ENCODE results near the gene TGFB2.

Gene TGFB2

DNA sequence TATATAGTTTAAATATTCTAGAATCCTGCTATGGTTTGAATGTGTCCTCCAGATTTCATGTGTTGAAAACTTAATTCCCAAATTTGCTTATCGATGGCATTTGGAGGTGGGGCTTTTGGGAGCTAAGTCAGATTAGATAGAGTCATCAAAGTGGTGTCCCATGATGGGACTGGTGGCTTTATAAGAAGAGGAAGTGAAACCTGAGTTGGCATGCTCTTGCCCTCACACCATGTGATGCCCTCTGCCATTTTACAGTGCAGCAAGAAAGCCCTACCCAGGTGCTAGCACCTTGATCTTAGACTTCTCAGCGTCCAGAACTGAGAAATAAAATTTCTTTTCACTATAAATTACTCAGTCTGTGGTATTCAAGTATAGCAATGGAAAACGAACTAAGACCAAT, 111.3 kb downstream of the TGFB2 start:
- no peaks in the 10 kb centered on the region for H3K27me3 Mint-ChIP-seq
- DNase-seq (ENCODE audit: low spot score in 2 of 2) (no peak), ATAC-seq (replicated peaks; ENCODE audit: extremely low read depth, poor library complexity, severe bottlenecking) (no peak)
- H3K27ac Mint-ChIP-seq (ENCODE audit: low read depth), result no peak overlapping the region
- H3K4me1 Mint-ChIP-seq, result no peaks in the 10 kb centered on the region
- no peak overlapping the region for H3K4me3 Mint-ChIP-seq
- H3K9me3 Mint-ChIP-seq, result no peaks in the 10 kb centered on the region
- no peaks in the 10 kb centered on the region for H3K36me3 Mint-ChIP-seq (ENCODE audit: insufficient read depth)

DNA sequence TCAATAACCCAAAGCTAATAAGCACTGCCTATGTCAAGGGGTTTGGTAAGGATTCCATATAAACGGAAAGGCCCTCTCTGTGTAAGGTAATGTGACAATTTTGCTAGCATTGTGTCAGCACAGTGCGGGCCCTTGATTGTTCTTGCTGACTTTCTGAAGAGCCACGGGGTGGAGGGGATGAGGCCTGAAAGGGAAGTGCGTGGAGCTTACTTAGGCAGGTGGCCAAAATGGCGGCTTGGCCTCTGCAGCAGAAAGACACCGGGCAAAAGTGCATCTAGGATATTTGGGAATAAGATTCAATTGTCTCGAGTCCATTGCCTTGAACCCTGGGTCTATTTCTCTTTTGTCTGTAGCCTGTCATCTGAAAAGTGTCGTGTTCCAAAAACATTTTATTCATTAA, 114.3 kb downstream of the TGFB2 start:
- no peaks in the 10 kb centered on the region for H3K27me3 Mint-ChIP-seq
- H3K36me3 Mint-ChIP-seq (ENCODE audit: insufficient read depth), result no peaks in the 10 kb centered on the region
- DNase-seq (ENCODE audit: low spot score in 2 of 2) (no peak), ATAC-seq (replicated peaks; ENCODE audit: extremely low read depth, poor library complexity, severe bottlenecking) (no peak)
- H3K27ac Mint-ChIP-seq (ENCODE audit: low read depth), result no peak overlapping the region
- H3K9me3 Mint-ChIP-seq, result no peaks in the 10 kb centered on the region
- no peaks in the 10 kb centered on the region for H3K4me1 Mint-ChIP-seq
- no peak overlapping the region for H3K4me3 Mint-ChIP-seq

DNA sequence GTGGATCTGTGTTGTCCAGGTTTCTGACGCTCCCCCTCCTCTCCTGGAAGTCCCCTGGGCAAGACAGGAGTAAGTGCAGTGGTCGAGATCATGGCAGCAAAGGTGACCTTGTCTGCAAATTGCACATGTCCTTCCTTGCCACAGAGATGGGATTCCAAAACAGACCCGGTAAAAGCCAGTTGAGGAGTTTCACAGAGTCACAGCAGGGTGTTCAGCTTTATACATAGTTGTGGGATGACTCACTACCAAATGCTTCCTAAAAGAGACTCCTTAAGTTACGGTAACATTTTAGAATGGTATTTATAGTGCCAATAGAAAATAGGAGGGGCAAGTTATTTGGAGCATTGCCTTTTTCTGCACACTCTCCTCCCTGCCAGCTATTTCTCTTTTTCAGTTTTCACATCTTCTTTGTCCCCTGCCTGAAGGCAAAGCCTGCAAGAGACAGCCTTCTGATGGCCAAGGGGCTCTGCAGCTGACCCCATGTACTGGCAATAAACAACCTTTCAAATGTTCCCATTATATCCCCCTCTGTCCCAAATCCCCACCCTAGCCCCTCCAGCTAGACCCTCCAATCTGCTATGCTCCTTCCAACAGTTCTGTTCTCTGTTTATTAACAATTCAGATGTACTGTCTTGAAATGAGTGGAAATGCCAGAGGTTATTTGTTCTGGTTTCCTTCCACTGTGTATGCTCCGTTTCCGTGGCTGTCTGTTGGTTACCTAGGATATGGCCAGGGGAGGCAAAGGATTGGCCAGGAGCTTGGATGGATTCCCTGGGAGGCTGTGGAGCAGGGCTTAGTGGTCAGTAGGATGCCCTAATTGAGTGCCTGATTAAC, 115.0 kb downstream of the TGFB2 start:
- H3K4me3 Mint-ChIP-seq, result no peak overlapping the region
- ATAC-seq (replicated peaks; ENCODE audit: extremely low read depth, poor library complexity, severe bottlenecking), result no peak
- no peaks in the 10 kb centered on the region for H3K36me3 Mint-ChIP-seq (ENCODE audit: insufficient read depth)
- H3K27me3 Mint-ChIP-seq, result no peaks in the 10 kb centered on the region
- no peaks in the 10 kb centered on the region for H3K4me1 Mint-ChIP-seq
- no peak overlapping the region for H3K27ac Mint-ChIP-seq (ENCODE audit: low read depth)
- no peak for DNase-seq (ENCODE audit: low spot score in 2 of 2)
- H3K9me3 Mint-ChIP-seq, result no peaks in the 10 kb centered on the region

DNA sequence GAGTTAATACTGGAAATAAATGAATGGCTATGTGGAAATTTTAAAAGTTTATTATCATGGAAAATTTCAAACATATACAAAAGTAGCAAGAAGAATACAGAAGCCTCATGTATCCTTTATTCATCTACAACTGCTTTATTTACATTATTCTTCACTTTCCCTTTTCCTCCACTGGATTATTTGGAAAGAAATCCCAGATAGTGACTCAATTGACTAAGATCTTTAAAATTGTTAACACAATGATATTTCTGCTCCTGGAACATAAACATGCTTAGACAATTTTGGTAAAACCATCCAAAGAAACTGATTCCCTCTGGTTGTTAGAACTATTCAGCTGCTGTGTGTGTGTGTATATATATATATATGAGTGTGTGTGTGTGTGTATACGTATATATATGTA, 116.2 kb downstream of the TGFB2 start:
- ATAC-seq (replicated peaks; ENCODE audit: extremely low read depth, poor library complexity, severe bottlenecking) (no peak), DNase-seq (ENCODE audit: low spot score in 2 of 2) (no peak)
- Mint-ChIP-seq H3K4me1 (no peaks in the 10 kb centered on the region), H3K9me3 (no peaks in the 10 kb centered on the region), H3K4me3 (no peak overlapping the region), H3K27ac (ENCODE audit: low read depth) (no peak overlapping the region), H3K27me3 (no peaks in the 10 kb centered on the region), H3K36me3 (ENCODE audit: insufficient read depth) (no peaks in the 10 kb centered on the region)

DNA sequence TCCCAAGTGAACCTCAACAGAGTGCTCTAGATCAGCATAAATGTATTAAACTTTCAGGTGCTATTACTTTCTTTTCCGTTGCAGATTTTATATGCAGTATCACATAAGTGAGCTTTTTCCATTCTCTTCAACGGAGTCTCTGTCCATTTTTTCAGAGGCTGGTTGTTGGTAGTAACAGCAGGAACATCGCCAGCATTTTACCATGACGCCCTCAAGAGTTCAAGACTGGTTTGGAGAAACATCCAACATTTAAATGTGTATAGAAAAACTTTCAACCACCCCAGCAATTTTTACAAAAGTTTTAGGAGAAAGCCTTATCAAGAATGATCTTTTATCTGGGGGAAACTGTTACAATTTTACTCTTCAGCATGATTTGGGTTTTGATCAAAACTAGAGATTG, 117.0 kb downstream of the TGFB2 start:
- no peaks in the 10 kb centered on the region for H3K27me3 Mint-ChIP-seq
- H3K4me1 Mint-ChIP-seq, result no peaks in the 10 kb centered on the region
- H3K36me3 Mint-ChIP-seq (ENCODE audit: insufficient read depth), result no peaks in the 10 kb centered on the region
- no peaks in the 10 kb centered on the region for H3K9me3 Mint-ChIP-seq
- ATAC-seq (replicated peaks; ENCODE audit: extremely low read depth, poor library complexity, severe bottlenecking) (no peak), DNase-seq (ENCODE audit: low spot score in 2 of 2) (no peak)
- H3K4me3 Mint-ChIP-seq, result no peak overlapping the region
- H3K27ac Mint-ChIP-seq (ENCODE audit: low read depth), result no peak overlapping the region

DNA sequence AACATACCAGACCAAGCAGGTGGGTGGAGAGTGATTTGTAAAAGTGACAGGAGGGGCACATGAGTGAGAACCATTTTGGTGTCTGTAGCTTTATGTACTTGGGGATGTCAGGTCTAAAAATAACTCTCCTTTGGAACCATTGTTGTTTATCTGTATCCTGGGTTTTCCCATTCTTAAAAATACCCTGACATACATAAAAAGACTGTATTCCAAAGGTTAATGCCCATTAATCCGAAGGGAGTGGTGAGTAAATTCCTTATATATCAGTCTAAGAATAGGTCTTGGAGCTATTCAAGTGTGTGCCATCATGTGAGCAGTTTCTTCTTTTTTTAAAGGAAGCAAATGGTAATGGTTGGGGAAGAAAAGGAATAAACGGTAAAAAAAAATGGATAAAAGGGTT, 117.5 kb downstream of the TGFB2 start:
- no peak for ATAC-seq (replicated peaks; ENCODE audit: extremely low read depth, poor library complexity, severe bottlenecking)
- H3K27me3 Mint-ChIP-seq, result no peaks in the 10 kb centered on the region
- H3K4me1 Mint-ChIP-seq, result no peaks in the 10 kb centered on the region
- H3K9me3 Mint-ChIP-seq, result no peaks in the 10 kb centered on the region
- no peak overlapping the region for H3K27ac Mint-ChIP-seq (ENCODE audit: low read depth)
- no peak overlapping the region for H3K4me3 Mint-ChIP-seq
- H3K36me3 Mint-ChIP-seq (ENCODE audit: insufficient read depth), result no peaks in the 10 kb centered on the region
- no peak for DNase-seq (ENCODE audit: low spot score in 2 of 2)

DNA sequence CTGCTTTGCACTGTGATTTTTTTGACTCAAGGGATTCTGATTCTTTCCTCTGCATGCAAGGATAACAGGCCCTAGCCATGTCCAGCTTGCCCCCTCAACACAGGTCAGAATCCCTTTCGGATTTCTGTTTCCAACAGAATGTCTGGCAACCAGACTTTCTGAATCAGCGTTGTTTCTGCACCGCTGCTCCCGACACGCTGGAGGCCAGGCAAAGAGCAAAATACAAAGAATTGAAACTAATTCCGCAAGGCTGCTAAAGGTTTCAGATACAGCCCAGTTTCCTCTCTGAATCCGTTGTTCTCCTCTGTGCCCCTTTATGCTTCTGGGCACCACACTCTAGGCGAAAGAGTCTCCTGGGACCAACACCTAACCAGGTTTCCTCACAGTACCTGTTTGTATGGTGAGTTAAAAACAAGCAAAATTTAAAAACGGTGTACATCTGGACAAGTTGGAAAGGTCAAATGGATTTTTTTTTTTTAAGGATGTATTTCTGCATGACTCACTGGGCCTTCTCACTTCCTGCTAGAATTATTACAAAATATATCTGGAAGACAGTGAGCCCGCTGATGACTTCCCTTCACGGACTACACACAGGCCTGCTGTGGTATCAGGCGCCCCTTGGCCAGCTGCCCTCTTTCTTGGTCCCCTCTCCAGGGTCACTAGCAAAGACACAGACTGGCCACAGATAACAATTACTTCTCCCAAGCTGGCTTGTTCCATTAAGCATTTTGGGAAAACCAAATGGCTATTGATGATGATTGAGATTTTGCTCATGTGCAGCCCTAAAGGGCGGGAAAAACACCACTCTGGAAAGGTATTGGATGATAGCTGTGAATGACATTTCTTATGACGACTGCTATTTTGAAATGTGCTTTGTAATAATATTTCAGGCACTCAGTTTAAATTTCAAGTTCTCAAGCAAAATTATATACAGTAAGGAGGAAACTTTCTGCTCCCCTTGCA, 118.3 kb downstream of the TGFB2 start:
- no peak for ATAC-seq (replicated peaks; ENCODE audit: extremely low read depth, poor library complexity, severe bottlenecking)
- DNase-seq (ENCODE audit: low spot score in 2 of 2), result no peak

DNA sequence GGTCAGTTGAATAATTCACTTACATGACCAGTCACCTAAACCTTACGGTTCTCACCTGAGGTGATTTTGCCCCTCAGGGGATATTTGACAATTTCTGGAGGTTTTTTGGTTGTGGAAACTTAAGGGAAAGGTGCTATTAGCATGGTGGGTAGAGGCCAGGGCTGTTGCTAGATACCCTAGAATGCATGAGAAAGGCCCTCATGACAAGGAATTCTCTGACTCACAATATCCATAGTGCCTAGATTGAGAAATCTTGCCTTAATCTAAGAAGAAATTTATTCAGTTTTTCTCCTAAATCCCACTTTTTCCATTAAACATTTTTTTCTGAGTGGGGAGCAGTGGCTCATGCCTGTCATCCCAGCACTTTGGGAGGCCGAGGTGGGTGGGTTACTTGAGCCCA, 119.7 kb downstream of the TGFB2 start:
- Mint-ChIP-seq H3K27me3 (no peaks in the 10 kb centered on the region), H3K4me3 (no peak overlapping the region), H3K36me3 (ENCODE audit: insufficient read depth) (no peaks in the 10 kb centered on the region), H3K9me3 (no peaks in the 10 kb centered on the region), H3K4me1 (no peaks in the 10 kb centered on the region), H3K27ac (ENCODE audit: low read depth) (no peak overlapping the region)
- ATAC-seq (replicated peaks; ENCODE audit: extremely low read depth, poor library complexity, severe bottlenecking) (no peak), DNase-seq (ENCODE audit: low spot score in 2 of 2) (no peak)

More for the DNA sequence above, 118.3 kb downstream of the TGFB2 start:
- no peak overlapping the region for H3K4me3 Mint-ChIP-seq
- H3K27ac Mint-ChIP-seq (ENCODE audit: low read depth), result no peak overlapping the region
- H3K36me3 Mint-ChIP-seq (ENCODE audit: insufficient read depth), result no peaks in the 10 kb centered on the region
- no peaks in the 10 kb centered on the region for H3K27me3 Mint-ChIP-seq
- H3K9me3 Mint-ChIP-seq, result no peaks in the 10 kb centered on the region
- no peaks in the 10 kb centered on the region for H3K4me1 Mint-ChIP-seq

DNA sequence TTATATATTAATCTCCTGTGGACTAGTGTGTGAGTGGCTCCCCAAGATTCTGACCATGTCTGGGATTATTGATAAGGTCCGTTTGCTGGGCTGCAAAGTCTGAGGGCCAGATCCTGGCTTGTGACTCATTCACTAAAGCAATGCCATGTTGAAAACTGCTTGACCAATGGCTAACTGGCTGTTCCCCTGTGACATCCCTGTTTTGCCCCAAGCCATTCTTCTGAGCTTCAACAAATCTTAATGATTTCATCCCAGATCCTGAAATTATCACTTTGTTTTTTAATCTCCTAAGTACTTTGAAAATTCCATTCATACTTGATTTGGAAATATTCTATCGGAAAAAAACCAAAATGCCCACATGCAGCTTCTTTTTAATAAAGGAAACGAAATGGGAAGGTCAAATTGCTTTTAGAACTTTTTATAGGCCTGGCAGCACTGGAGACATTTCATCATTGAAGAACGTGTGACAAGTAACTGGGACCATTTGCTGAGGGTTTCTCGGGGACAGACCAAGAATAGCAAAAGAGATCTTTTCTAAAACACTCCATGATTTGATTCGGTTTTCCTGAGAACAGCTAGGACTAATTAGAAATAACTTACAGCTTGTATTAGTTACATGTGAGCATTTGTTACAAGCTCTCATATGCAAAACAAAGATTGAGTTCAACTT, 121.3 kb downstream of the TGFB2 start:
- Mint-ChIP-seq H3K36me3 (ENCODE audit: insufficient read depth) (no peaks in the 10 kb centered on the region), H3K9me3 (no peaks in the 10 kb centered on the region), H3K4me1 (no peaks in the 10 kb centered on the region), H3K27ac (ENCODE audit: low read depth) (no peak overlapping the region), H3K4me3 (no peak overlapping the region), H3K27me3 (no peaks in the 10 kb centered on the region)
- no peak for DNase-seq (ENCODE audit: low spot score in 2 of 2)
- no peak for ATAC-seq (replicated peaks; ENCODE audit: extremely low read depth, poor library complexity, severe bottlenecking)

DNA sequence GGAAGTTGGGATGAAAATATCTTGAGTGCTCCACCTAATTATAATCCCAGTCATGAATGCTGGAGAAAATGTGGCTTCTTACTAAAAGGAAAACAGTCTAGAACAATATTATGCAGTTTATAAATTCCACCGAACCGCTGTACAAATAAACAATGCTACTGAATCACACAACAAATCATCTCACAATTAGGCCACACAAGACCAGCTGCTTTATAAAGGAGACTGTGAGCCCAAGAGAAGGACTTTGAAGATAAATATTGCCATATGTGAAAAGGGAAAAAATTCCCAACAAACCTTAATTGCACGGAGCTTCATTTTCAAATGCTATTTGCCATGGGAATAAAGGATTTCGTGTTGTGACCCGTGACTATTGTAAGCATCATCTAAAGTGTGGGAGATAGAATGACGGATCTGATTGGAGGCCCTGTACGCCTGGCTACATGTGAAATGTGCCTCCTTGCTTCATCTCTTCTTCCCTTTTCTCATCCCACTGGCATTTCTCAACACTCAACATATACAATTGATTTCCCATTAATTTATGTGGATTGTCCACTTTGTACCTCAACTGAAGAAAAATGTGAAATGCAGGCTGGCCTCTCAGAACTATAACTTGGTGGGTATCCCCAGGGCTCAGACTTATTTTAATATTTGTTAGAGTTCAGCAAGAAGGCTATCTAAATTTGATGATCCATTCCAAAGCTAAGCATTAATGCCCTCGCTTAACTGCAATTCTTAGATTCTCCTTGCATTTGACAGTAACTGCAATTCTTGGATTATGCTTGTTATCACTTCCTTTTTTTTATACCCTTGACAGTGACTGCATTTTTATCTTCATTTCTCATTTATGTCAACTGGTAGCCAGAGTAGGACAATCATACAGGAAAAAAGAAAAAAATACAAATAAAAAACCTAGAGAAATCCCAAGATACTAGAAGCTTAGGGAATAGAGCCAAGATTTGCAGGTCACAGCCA, 122.3 kb downstream of the TGFB2 start:
- no peak for DNase-seq (ENCODE audit: low spot score in 2 of 2)
- Mint-ChIP-seq H3K27me3 (no peaks in the 10 kb centered on the region), H3K36me3 (ENCODE audit: insufficient read depth) (no peaks in the 10 kb centered on the region), H3K9me3 (no peaks in the 10 kb centered on the region), H3K27ac (ENCODE audit: low read depth) (no peak overlapping the region), H3K4me3 (no peak overlapping the region), H3K4me1 (no peaks in the 10 kb centered on the region)
- ATAC-seq (replicated peaks; ENCODE audit: extremely low read depth, poor library complexity, severe bottlenecking), result no peak

DNA sequence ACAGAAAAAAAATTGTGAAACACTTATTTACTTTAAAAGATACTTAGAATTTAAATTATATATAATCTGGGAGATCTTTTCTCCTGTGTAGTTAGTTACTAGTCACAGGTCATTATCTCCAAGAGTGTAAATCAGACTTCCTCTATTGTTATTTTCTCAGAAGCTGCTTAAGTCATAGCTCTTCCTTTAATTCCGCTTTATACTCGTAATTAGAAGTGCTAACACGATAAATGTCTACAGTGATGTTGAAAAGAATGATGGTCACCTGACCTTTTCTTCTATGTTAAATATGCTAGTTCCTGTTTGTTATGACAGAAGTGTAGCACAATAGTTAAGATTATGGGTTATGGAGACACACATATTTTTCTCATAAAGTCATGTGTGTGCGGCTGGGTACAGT, 123.6 kb downstream of the TGFB2 start:
- H3K4me1 Mint-ChIP-seq, result no peaks in the 10 kb centered on the region
- H3K4me3 Mint-ChIP-seq, result no peak overlapping the region
- ATAC-seq (replicated peaks; ENCODE audit: extremely low read depth, poor library complexity, severe bottlenecking) (no peak), DNase-seq (ENCODE audit: low spot score in 2 of 2) (no peak)
- H3K27ac Mint-ChIP-seq (ENCODE audit: low read depth), result no peak overlapping the region
- no peaks in the 10 kb centered on the region for H3K9me3 Mint-ChIP-seq
- H3K36me3 Mint-ChIP-seq (ENCODE audit: insufficient read depth), result no peaks in the 10 kb centered on the region
- H3K27me3 Mint-ChIP-seq, result no peaks in the 10 kb centered on the region

DNA sequence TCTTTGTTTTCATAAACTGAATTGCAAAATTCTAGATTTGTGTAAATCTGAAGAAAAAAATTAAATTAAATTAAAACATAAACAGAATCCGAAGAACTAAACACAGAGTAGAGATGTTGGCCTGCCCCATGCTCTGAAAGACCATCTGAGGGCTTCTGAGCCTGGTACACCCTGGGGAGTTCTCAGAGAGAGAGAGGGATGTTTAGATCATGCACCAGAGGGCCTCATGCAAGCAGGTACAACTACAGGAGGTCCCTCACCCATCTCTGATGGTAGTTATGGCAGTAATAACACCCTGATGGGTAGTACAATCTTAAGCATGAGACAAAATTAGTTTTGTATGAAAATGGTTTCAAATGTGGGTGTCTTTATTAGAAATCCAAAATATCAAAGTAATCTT, 127.7 kb downstream of the TGFB2 start:
- H3K4me1 Mint-ChIP-seq, result peaks cover 7% of the 10 kb centered on the region
- no peak for ATAC-seq (replicated peaks; ENCODE audit: extremely low read depth, poor library complexity, severe bottlenecking)
- H3K27me3 Mint-ChIP-seq, result peaks cover 8% of the 10 kb centered on the region
- H3K4me3 Mint-ChIP-seq, result no peak overlapping the region
- no peaks in the 10 kb centered on the region for H3K36me3 Mint-ChIP-seq (ENCODE audit: insufficient read depth)
- H3K9me3 Mint-ChIP-seq, result no peaks in the 10 kb centered on the region
- DNase-seq (ENCODE audit: low spot score in 2 of 2), result no peak
- no peak overlapping the region for H3K27ac Mint-ChIP-seq (ENCODE audit: low read depth)

Measured in central memory CD8-positive, alpha-beta T cell (primary cell).